ENCODE results near the gene PRKG1. TPM values are rescaled to one million over a fixed set of nuclear protein-coding genes. Genes with fewer than 3 reads are reported as not detected.

Gene PRKG1
- total and polyA plus RNA-seq, 2 of the 4 experiments (the other 2 are of a cell fraction), result 3.5 to 18.3 TPM

- Histone ChIP-seq H2BK15ac (ENCODE audit: low read depth, low read length) (no peak overlapping the region), H4K8ac (ENCODE audit: low read depth in 2 of 2, low read length in 2 of 2) (no peak overlapping the region), H2AK9ac (replicated peaks; ENCODE audit: low read depth, low read length, poor library complexity) (no peak overlapping the region), H3K4me2 (ENCODE audit: low read depth, low read length) (no peak overlapping the region), H3K14ac (replicated peaks; ENCODE audit: low read depth, low read length) (no peak overlapping the region), H3K9me3 (ENCODE audit: control insufficient read depth, insufficient read depth, low read length) (no peaks in the 10 kb centered on the region), H4K5ac (ENCODE audit: low read depth, low read length) (no peak overlapping the region), H2AK5ac (ENCODE audit: low read depth, low read length) (no peak overlapping the region), H2BK20ac (ENCODE audit: low read depth, low read length) (no peak overlapping the region), H3K9me1 (ENCODE audit: insufficient read depth, low read length) (no peaks in the 10 kb centered on the region), H3K23ac (ENCODE audit: low read depth, low read length) (no peak overlapping the region), H4K91ac (ENCODE audit: insufficient read depth, low read depth, low read length) (no peak overlapping the region), H3K56ac (ENCODE audit: extremely low read depth, insufficient read depth, low read length) (no peak overlapping the region), H3K4me1 (ENCODE audit: control insufficient read depth, insufficient read depth, low read length) (no peaks in the 10 kb centered on the region), H3K4me3 (ENCODE audit: insufficient read depth, low read depth, low read length) (no peak overlapping the region), H3K36me3 (ENCODE audit: control insufficient read depth, insufficient read depth, low read length) (no peaks in the 10 kb centered on the region), H3K79me1 (ENCODE audit: low read depth in 1 of 2, low read length in 2 of 2) (peaks cover 0 to 1% of the 10 kb centered on the region in 2 experiments; a peak in 3 of 4 replicates), H3K27me3 (ENCODE audit: control insufficient read depth, insufficient read depth, low read length) (no peaks in the 10 kb centered on the region), H2BK5ac (ENCODE audit: low read depth, low read length, poor library complexity, severe bottlenecking) (no peak overlapping the region), H3K27ac (ENCODE audit: insufficient read depth, low read length) (no peak overlapping the region), H3K4ac (ENCODE audit: low read depth, low read length) (no peak overlapping the region), H3K18ac (ENCODE audit: low read depth, low read length) (no peak overlapping the region), H4K20me1 (ENCODE audit: insufficient read depth, low read length) (no peaks in the 10 kb centered on the region), H2BK120ac (ENCODE audit: low read depth, low read length) (no peak overlapping the region), H3K9ac (ENCODE audit: low read depth, low read length) (no peak overlapping the region), H2AFZ (replicated peaks; ENCODE audit: low read length, poor library complexity) (no peak overlapping the region)
- 80% methylated on average over 1 of the region's 2 CpGs; no CpG with 5 or more reads in 1 of the 2 experiments for WGBS, 2 experiments (ENCODE audit: extremely low coverage in 2 of 2, insufficient read length in 1 of 2)
- DNase-seq (no peak), ATAC-seq (ENCODE audit: low read depth) (no peak)
- no TSS peak for BruUV-seq (replicated peaks)
- POLR2A ChIA-PET (ENCODE audit: unreplicated experiment), result no interaction called here
- CTCF ChIA-PET, result no interaction called here
- TF ChIP-seq RAD21 (IDR thresholded peaks at IDR 0.05; ENCODE audit: low read length) (no peak), ELK1 (IDR thresholded peaks at IDR 0.05; ENCODE audit: borderline replicate concordance, low read depth, low read length) (no peak), CEBPB (IDR thresholded peaks at IDR 0.05; ENCODE audit: low read depth, low read length) (no peak), RCOR1 (IDR thresholded peaks at IDR 0.05; ENCODE audit: insufficient replicate concordance, low read length) (no peak), CTCF (conservative IDR thresholded peaks at IDR 0.05; ENCODE audit: low read depth, low read length) (no peak), FOS (IDR thresholded peaks at IDR 0.05; ENCODE audit: low read depth, low read length) (no peak)
- dilution Hi-C loops (cut with HindIII; ENCODE audit: low sequenced_read_pairs, unreplicated experiment), result no loop called here
- in situ Hi-C loops (cut with MboI; ENCODE audit: low sequenced_read_pairs), result no loop called here
- intact Hi-C loops (cut with micrococcal nuclease), result no loop called here
Observed at GRCh38 chr10:51318399-51319172, 244.3 kb downstream of the PRKG1 start.
